Right lobe of liver (tissue), 6 donors: ENCODE measurements around the gene KRTAP9-7. TPM values are rescaled to one million over a fixed set of nuclear protein-coding genes. Genes with fewer than 3 reads are reported as not detected.
"Not testable (repeated sequence)": the region's sequence is repeated elsewhere in the genome, so short reads cannot be mapped to it uniquely, and the experiment has no call there.

Source experiments
- ATAC-seq, 4 donors: fragments of 200-7000 bp; cut with Tn5 transposase; one replicate each; pipeline ENCODE4 v1.9.1; 2020; ENCODE audit warnings: mild to moderate bottlenecking in 4 of 4, moderate library complexity in 4 of 4
- DNase-seq, 3 donors: peaks; one replicate each; pipeline ENCODE4 v3.0.0-alpha.2; 2020
- H3K27ac ChIP-seq, 3 donors: fragments of 200-600 bp; one replicate each; pipeline ENCODE4 v1.8.0; 2022
- H3K27me3 ChIP-seq, 2 donors: fragments of 200-600 bp; one replicate each; pipeline ENCODE4 v1.8.0; 2022
- H3K36me3 ChIP-seq, 4 donors: fragments of 200-600 bp; sonication (generic) in 1 of 4; one replicate each; pipeline versions ENCODE4 v1.5.1 to v1.8.0; 2017 to 2022; ENCODE audit warnings: control low read depth in 1 of 4
- H3K4me1 ChIP-seq, 4 donors: fragments of 200-600 bp; sonication (generic) in 1 of 4; one replicate each; pipeline versions ENCODE4 v1.5.1 to v1.8.0; 2017 to 2022; ENCODE audit warnings: control low read depth in 1 of 4
- H3K4me3 ChIP-seq, 3 donors: fragments of 200-600 bp; one replicate each; pipeline ENCODE4 v1.8.0; 2022
- H3K9me3 ChIP-seq, 4 donors: fragments of 200-600 bp; sonication (generic) in 1 of 4; one replicate each; pipeline versions ENCODE4 v1.5.1 to v1.8.0; 2017 to 2022; ENCODE audit warnings: control low read depth in 1 of 4
- POLR2A ChIP-seq: fragments of 450-650 bp; IDR thresholded peaks from one replicate; pipeline ENCODE4 v1.6.1; 2017; ENCODE audit warnings: antibody characterized with exemption, mild to moderate bottlenecking
- WGBS: methylation state at CpG from one replicate; pipeline ENCODE4 v1.1.6; 2018; ENCODE audit warnings: low coverage, low lambda C conversion rate; ENCODE audit not compliant: insufficient coverage; ENCODE audit errors: missing lambda C conversion rate; 5-methylcytosine and 5-hydroxymethylcytosine counted together
- intact Hi-C, 2 donors: fragments of 100-400 bp; cut with DNase I; formaldehyde crosslinking; loops; one replicate each; pipeline versions ENCODE4 v1.11.2 to v1.14.1; 2022
- long read RNA-seq: library from polyadenylated mRNA; unstranded; transcript quantifications from one replicate; pipeline ENCODE4 v2.0.0, GENCODE V29; 2019
- total RNA-seq, 6 experiments: library from RNA; depleted of rRNA in 2 of 6; stranded (reverse); fragments of >200 nt in 2 of 6; fragmentation: NEBNext Ultra II Directional in 3 of 6; extraction: Animal tissue kit (Norgen Biotek cat#: 25700) in 3 of 6; gene quantifications; one replicate each; pipeline versions ENCODE4 v1.1.0 to v1.2.4, GENCODE V29; 2016 to 2023
- TF ChIP-seq, protein P1 (sequence below), 4 donors: fragments of 200-600 bp in 3 of 4; fragments of 450-650 bp in 1 of 4; IDR thresholded peaks; one replicate each; pipeline versions ENCODE4 v1.5.1 to v1.8.0; 2016 to 2022; ENCODE audit warnings: antibody characterized with exemption in 4 of 4, mild to moderate bottlenecking in 2 of 4
- donor health status: DM: no; HTN: yes; CAD: no.
- donor health status: DM: no; HTN: no; CAD: no.
- donor health status: DM: no; HTN: no; CAD: no.
- donor health status: DM: no; HTN: yes; CAD: no.
- donor health status: DM: no; HTN: yes; CAD: no.

The KRTAP9-7 gene, protein sequence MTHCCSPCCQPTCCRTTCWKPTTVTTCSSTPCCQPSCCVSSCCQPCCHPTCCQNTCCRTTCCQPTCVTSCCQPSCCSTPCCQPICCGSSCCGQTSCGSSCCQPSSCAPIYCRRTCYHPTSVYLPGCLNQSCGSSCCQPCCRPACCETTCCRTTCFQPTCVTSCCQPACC
- not detected for total RNA-seq
- long read RNA-seq: 0 reads

DNA sequence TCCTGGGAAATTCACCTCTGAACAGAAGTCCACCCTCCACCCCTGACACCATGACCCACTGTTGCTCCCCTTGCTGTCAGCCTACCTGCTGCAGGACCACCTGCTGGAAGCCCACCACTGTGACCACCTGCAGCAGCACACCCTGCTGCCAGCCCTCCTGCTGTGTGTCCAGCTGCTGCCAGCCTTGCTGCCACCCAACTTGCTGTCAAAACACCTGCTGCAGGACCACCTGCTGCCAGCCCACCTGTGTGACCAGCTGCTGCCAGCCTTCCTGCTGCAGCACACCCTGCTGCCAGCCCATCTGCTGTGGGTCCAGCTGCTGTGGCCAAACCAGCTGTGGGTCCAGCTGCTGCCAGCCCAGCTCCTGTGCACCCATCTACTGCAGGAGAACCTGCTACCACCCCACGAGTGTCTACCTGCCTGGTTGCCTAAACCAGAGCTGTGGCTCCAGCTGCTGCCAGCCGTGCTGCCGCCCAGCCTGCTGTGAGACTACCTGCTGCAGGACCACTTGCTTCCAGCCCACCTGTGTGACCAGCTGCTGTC, at the start of gene KRTAP9-7:
KRTAP9-7 (plus strand) TSS at position 51 of the 543 bp plus-strand sequence; CDS start at position 51, 0 bp downstream.
- intact Hi-C loops, ATAC-seq, DNase-seq, H3K4me3 ChIP-seq, H3K27me3 ChIP-seq, H3K9me3 ChIP-seq, H3K4me1 ChIP-seq, H3K36me3 ChIP-seq, H3K27ac ChIP-seq: not testable (repeated sequence)
- no CpG with 5 or more reads among the region's 3 CpGs for WGBS

DNA sequence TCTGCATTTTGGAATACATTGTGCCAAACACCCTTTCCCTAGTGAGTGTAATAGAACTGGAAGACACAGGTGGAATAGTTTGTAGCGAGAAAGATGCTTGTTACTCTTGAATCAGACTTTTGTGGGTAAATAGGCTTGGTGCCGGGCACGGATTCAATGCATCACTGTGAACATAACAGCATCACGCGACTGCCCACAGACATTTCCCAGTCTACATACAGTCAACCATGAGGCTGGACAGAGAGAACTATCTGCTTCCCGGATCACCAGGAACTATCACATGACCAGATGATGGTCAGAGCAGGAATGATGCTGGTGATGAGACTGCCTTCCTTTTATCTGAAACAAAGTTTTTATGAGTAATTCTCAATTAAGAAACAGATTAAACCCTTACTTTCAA, 49.4 kb upstream of the KRTAP9-7 start:
- no peaks in the 10 kb centered on the region for H3K9me3 ChIP-seq
- H3K4me3 ChIP-seq: no peak overlapping the region
- no peaks in the 10 kb centered on the region for H3K27me3 ChIP-seq
- DNase-seq: no peak
- intact Hi-C loops: no loop called here
- H3K27ac ChIP-seq: no peak overlapping the region
- WGBS: 76% methylated on average over 4 of the region's 6 CpGs
- H3K4me1 ChIP-seq: no peaks in the 10 kb centered on the region
- TF ChIP-seq, protein P1, sequence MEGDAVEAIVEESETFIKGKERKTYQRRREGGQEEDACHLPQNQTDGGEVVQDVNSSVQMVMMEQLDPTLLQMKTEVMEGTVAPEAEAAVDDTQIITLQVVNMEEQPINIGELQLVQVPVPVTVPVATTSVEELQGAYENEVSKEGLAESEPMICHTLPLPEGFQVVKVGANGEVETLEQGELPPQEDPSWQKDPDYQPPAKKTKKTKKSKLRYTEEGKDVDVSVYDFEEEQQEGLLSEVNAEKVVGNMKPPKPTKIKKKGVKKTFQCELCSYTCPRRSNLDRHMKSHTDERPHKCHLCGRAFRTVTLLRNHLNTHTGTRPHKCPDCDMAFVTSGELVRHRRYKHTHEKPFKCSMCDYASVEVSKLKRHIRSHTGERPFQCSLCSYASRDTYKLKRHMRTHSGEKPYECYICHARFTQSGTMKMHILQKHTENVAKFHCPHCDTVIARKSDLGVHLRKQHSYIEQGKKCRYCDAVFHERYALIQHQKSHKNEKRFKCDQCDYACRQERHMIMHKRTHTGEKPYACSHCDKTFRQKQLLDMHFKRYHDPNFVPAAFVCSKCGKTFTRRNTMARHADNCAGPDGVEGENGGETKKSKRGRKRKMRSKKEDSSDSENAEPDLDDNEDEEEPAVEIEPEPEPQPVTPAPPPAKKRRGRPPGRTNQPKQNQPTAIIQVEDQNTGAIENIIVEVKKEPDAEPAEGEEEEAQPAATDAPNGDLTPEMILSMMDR (IDR thresholded peaks at IDR 0.05): no peak
- TF ChIP-seq POLR2A: no peak
- ATAC-seq: no peak
- H3K36me3 ChIP-seq: no peaks in the 10 kb centered on the region

DNA sequence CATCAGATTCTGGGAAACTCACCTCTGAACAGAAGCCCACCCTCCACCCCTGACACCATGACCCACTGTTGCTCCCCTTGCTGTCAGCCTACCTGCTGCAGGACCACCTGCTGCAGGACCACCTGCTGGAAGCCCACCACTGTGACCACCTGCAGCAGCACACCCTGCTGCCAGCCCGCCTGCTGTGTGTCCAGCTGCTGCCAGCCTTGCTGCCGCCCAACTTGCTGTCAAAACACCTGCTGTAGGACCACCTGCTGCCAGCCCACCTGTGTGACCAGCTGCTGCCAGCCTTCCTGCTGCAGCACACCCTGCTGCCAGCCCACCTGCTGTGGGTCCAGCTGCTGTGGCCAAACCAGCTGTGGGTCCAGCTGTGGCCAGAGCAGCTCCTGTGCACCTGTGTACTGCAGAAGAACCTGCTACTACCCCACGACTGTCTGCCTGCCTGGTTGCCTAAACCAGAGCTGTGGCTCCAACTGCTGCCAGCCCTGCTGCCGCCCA, 48.9 kb upstream of the KRTAP9-7 start, which contains the start of gene KRTAP9-2:
KRTAP9-2 (plus strand) TSS at position 51 of the 498 bp plus-strand sequence; CDS start at position 58, 7 bp downstream.
- H3K27me3 ChIP-seq, DNase-seq, H3K9me3 ChIP-seq, H3K4me1 ChIP-seq, H3K4me3 ChIP-seq, ATAC-seq, intact Hi-C loops, H3K36me3 ChIP-seq, H3K27ac ChIP-seq: not testable (repeated sequence)
- no CpG with 5 or more reads among the region's 4 CpGs for WGBS

DNA sequence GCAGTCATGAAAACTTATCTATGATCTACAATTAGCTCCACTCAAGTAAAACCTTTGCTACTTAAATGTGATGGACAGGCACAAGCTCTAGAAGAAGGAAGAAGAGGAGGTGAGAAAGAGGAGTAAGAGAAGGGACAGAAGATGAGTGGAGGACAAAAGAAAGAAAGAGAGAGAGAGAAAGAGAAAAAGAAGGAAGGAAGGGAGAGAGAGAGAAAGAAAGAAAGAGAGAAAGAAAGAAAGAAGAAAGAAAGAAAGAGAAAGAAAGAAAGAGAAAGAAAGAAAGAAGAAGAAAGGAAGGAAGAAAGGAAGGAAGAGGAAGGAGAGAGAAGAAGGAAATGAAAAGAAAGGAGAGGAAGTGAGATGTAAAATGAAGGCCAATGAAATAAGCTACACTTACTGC, 45.4 kb upstream of the KRTAP9-7 start:
- no peak for DNase-seq
- no peaks in the 10 kb centered on the region for H3K4me1 ChIP-seq
- no peaks in the 10 kb centered on the region for H3K9me3 ChIP-seq
- H3K27me3 ChIP-seq: no peaks in the 10 kb centered on the region
- H3K36me3 ChIP-seq: no peaks in the 10 kb centered on the region
- intact Hi-C loops: no loop called here
- no peak for TF ChIP-seq POLR2A
- TF ChIP-seq, protein P1 (IDR thresholded peaks at IDR 0.05): no peak
- ATAC-seq: no peak
- no peak overlapping the region for H3K27ac ChIP-seq
- H3K4me3 ChIP-seq: no peak overlapping the region

DNA sequence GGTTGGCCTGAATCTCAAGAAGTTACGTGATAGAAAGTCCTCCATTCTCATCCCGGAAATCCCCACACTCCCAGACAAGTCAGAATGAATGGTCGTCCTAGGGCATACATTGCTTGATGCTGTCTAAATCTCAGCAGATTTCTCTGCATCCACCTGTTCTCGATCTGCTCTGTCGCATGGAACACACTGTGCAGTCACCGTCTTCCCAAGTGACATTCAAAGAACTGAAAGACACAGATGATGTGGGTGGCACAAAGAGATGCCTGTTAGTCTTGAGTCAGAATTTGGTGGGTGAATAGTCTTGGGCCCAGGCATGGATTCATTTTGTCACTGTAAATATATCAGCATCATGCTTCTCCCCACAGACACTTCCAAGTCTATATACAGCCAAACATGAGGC, 43.8 kb upstream of the KRTAP9-7 start:
- no peaks in the 10 kb centered on the region for H3K27me3 ChIP-seq
- H3K4me3 ChIP-seq: no peak overlapping the region
- TF ChIP-seq, protein P1 (IDR thresholded peaks at IDR 0.05): no peak
- no peak for TF ChIP-seq POLR2A
- WGBS: 64% methylated on average over 4 of the region's 6 CpGs
- H3K36me3 ChIP-seq: no peaks in the 10 kb centered on the region
- no peak for ATAC-seq
- DNase-seq: no peak
- no peak overlapping the region for H3K27ac ChIP-seq
- intact Hi-C loops: no loop called here
- H3K9me3 ChIP-seq: no peaks in the 10 kb centered on the region
- H3K4me1 ChIP-seq: no peaks in the 10 kb centered on the region

DNA sequence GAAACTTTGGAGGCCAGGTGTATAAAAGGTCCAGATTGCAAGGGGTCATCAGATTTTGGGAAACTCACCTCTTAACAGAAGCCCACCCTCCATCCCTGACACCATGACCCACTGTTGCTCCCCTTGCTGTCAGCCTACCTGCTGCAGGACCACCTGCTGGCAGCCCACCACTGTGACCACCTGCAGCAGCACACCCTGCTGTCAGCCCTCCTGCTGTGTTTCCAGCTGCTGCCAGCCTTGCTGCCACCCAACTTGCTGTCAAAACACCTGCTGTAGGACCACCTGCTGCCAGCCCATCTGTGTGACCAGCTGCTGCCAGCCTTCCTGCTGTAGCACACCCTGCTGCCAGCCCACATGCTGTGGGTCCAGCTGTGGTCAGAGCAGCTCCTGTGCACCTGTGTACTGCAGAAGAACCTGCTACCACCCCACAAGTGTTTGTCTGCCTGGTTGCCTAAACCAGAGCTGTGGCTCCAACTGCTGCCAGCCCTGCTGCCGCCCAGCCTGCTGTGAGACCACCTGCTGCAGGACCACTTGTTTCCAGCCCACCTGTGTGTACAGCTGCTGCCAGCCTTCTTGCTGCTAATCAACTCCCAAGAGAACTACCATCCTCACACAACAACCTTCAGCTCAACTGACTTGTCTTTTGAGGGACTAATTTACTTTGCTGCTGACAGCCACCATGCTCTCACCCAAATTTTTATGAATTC, 42.9 kb upstream of the KRTAP9-7 start, which contains the start of gene KRTAP9-3:
KRTAP9-3 (plus strand) TSS at position 51 of the 707 bp plus-strand sequence; CDS start at position 104, 53 bp downstream.
- H3K27ac ChIP-seq, intact Hi-C loops, H3K36me3 ChIP-seq, ATAC-seq, H3K4me3 ChIP-seq, H3K27me3 ChIP-seq, DNase-seq, H3K9me3 ChIP-seq, H3K4me1 ChIP-seq: not testable (repeated sequence)
- WGBS: no CpG with 5 or more reads among the region's 1 CpG

DNA sequence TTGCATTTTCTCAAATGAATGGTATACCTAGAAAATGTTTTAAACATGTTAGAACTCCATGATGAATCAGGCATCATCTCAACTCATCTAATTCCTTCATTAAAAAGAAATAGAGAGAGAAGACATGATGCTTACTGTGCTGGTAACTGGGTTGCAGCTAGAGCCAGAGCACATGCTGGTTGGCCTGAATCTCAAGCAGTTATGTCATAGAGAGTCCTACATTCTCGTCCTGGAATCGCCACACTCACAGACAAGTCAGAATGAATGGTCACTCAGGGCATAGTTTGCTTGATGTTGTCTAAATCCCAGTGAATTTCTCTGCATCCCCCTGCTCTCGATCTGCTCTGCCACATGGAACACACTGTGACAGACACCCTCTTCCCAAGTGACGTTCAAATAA, 38.4 kb upstream of the KRTAP9-7 start:
- whole genome bisulfite sequencing: 50% methylated on average over 1 of the region's 4 CpGs
- ATAC-seq, DNase-seq, H3K27me3 ChIP-seq, H3K9me3 ChIP-seq, H3K27ac ChIP-seq, intact Hi-C loops, H3K4me1 ChIP-seq, H3K4me3 ChIP-seq, H3K36me3 ChIP-seq: not testable (repeated sequence)

DNA sequence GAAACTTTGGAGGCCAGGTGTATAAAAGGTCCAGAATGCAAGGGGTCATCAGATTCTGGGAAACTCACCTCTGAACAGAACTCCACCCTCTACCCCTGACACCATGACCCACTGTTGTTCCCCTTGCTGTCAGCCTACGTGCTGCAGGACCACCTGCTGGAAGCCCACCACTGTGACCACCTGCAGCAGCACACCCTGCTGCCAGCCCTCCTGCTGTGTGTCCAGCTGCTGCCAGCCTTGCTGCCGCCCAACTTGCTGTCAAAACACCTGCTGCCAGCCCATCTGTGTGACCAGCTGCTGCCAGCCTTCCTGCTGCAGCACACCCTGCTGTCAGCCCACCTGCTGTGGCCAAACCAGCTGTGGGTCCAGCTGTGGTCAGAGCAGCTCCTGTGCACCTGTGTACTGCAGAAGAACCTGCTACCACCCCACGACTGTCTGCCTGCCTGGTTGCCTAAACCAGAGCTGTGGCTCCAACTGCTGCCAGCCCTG, 37.5 kb upstream of the KRTAP9-7 start, which contains the start of gene KRTAP9-8:
KRTAP9-8 (plus strand) TSS at position 51 of the 489 bp plus-strand sequence; CDS start at position 104, 53 bp downstream.
- not testable (repeated sequence) for DNase-seq

More for the DNA sequence above, 37.5 kb upstream of the KRTAP9-7 start, which contains the start of gene KRTAP9-8:
- H3K4me1 ChIP-seq, intact Hi-C loops, H3K27me3 ChIP-seq, H3K27ac ChIP-seq, ATAC-seq, H3K36me3 ChIP-seq, H3K9me3 ChIP-seq, H3K4me3 ChIP-seq: not testable (repeated sequence)
- no CpG with 5 or more reads among the region's 3 CpGs for WGBS
